Transverse colon (tissue), 4 donors: ENCODE results near the gene TAPBPL. TPM values are rescaled to one million over a fixed set of nuclear protein-coding genes. Genes with fewer than 3 reads are reported as not detected.
A peak's percentile ranks its signal among the peaks of the same experiment; 100 is the strongest.
"Not testable (repeated sequence)": the region's sequence is repeated elsewhere in the genome, so short reads cannot be mapped to it uniquely, and the experiment has no call there.

ENCODE experiments used
- DNase-seq: peaks from one replicate; pipeline ENCODE4 v3.0.0-alpha.2; 2019
- H3K27ac ChIP-seq, 4 donors: fragments of 200-600 bp; sonication (generic); 2 replicates each; pipeline ENCODE4 v1.5.1; 2016 to 2018; ENCODE audit warnings: inconsistent platforms in 4 of 4
- H3K27me3 ChIP-seq: fragments of 200-600 bp; sonication (generic); 2 replicates; pipeline ENCODE4 v1.5.1; 2017; ENCODE audit warnings: inconsistent platforms
- H3K36me3 ChIP-seq, 4 donors: fragments of 200-600 bp; sonication (generic); 2 replicates each; pipeline ENCODE4 v1.5.1; 2017 to 2019; ENCODE audit warnings: inconsistent platforms in 4 of 4
- H3K4me1 ChIP-seq, 4 donors: fragments of 200-600 bp; sonication (generic); 2 replicates each; pipeline ENCODE4 v1.5.1; 2017 to 2020; ENCODE audit warnings: inconsistent platforms in 4 of 4
- H3K4me3 ChIP-seq, 4 donors: fragments of 200-600 bp; sonication (generic); 1 replicate in 1 of 4; 2 replicates in 3 of 4; pipeline versions ENCODE4 v1.5.1 to v1.6.1; 2017 to 2019; ENCODE audit warnings: inconsistent platforms in 4 of 4
- H3K9me3 ChIP-seq, 2 donors: fragments of 200-600 bp; sonication (generic); 2 replicates each; pipeline ENCODE4 v1.5.1; 2017 to 2019; ENCODE audit warnings: inconsistent platforms in 2 of 2
- EP300 ChIP-seq: sonication (generic); formaldehyde crosslinking; IDR thresholded peaks from one replicate; pipeline ENCODE4 v1.6.1; 2017; ENCODE audit warnings: antibody characterized with exemption, low read depth
- POLR2A ChIP-seq: fragments of 450-650 bp; IDR thresholded peaks from one replicate; pipeline ENCODE4 v1.6.1; 2016; ENCODE audit warnings: antibody characterized with exemption, mild to moderate bottlenecking, moderate library complexity
- POLR2AphosphoS5 ChIP-seq, 3 donors: sonication (generic); formaldehyde crosslinking; IDR thresholded peaks; one replicate each; pipeline ENCODE4 v1.6.1; 2016; ENCODE audit warnings: antibody characterized with exemption in 3 of 3
- WGBS, 2 donors: methylation state at CpG; one replicate each; pipeline ENCODE4 v1.1.5; 2018; ENCODE audit warnings: low coverage in 1 of 2; 5-methylcytosine and 5-hydroxymethylcytosine counted together
- in situ Hi-C, 4 donors: fragments of 200-750 bp; cut with MboI; loops; one replicate each; pipeline versions ENCODE4 v1.15.0 to v1.15.1; 2017; ENCODE audit warnings: low sequenced_read_pairs in 3 of 4, low pct_ligation_motif_present in 1 of 4, low pct_unique_long_range_greater_than_20kb in 1 of 4
- intact Hi-C: fragments of 100-400 bp; cut with DNase I; formaldehyde crosslinking; loops from one replicate; pipeline ENCODE4 v1.15.1; 2023; ENCODE audit warnings: low total_unique reads
- total RNA-seq, 4 donors: library from RNA; depleted of rRNA; stranded (reverse); fragments of >200 nt; gene quantifications; one replicate each; pipeline ENCODE4 v1.1.0, GENCODE V29; 2016
- TF ChIP-seq, protein P1 (sequence below), 5 experiments: fragments of 200-600 bp in 3 of 5; fragments of 450-650 bp in 2 of 5; sonication (generic) in 3 of 5; IDR thresholded peaks; 1 replicate in 2 of 5; 2 replicates in 3 of 5; pipeline ENCODE4 v1.5.1; 2016 to 2017; ENCODE audit warnings: antibody characterized with exemption in 5 of 5, inconsistent platforms in 3 of 5, mild to moderate bottlenecking in 2 of 5, moderate library complexity in 1 of 5

Gene TAPBPL
- total RNA-seq, 4 donors from 2014 or later, result 47.6 to 99.1 (median 79.3) TPM

DNA sequence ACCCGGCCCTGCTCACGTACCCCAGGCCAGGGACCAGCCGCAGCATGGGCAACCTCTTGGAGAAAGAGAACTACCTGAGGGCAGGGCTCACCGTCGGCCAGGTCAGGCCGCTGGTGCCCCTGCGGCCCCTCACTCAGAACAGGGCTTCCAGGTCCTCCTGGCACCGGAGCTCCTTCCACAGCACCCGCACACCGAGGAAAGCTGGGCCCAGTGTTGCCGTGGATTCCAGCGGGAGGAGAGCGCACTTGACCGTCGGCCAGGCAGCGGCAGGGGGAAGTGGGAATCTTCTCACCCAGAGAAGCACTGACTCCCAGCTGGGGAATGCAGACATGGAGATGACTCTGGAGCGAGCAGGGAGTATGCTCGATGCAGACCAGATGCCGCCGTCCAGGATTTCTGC is 26.6 kb downstream of the TAPBPL start:
- in situ Hi-C loops, result no loop called here

DNA sequence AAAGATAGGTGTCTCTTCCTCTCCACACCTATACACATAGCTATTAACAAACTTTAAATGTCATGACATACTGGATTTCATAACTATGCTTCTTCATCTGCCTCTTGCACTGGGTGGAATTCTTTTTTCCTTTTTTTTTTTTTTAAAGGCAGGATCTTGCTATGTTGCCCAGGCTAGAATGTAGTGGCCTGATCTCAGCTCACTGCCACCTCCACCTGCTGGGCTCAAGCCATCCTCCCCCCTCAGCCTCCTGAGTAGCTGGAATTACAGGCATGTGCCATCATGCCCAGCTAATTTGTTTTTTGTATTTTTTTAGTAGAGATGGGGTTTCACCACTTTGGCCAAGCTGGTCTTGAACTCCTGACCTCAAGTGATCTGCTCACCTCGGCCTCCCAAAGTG is 36.4 kb downstream of the TAPBPL start:
- WGBS, 2 donors, result 67 to 90% methylated on average over 1 of the region's 1 CpG
- Histone ChIP-seq H3K36me3 (no peaks in the 10 kb centered on the region), H3K4me1 (peaks cover 7 to 12% (median 8%) of the 10 kb centered on the region in 4 donors), H3K4me3 (no peak overlapping the region), H3K9me3 (no peaks in the 10 kb centered on the region), H3K27me3 (no peaks in the 10 kb centered on the region), H3K27ac (no peak overlapping the region)
- DNase-seq, result no peak
- in situ Hi-C loops, result no loop called here
- TF ChIP-seq EP300 (no peak), POLR2AphosphoS5 (IDR thresholded peaks at IDR 0.05) (no peak), POLR2A (no peak)
- TF ChIP-seq, protein P1, sequence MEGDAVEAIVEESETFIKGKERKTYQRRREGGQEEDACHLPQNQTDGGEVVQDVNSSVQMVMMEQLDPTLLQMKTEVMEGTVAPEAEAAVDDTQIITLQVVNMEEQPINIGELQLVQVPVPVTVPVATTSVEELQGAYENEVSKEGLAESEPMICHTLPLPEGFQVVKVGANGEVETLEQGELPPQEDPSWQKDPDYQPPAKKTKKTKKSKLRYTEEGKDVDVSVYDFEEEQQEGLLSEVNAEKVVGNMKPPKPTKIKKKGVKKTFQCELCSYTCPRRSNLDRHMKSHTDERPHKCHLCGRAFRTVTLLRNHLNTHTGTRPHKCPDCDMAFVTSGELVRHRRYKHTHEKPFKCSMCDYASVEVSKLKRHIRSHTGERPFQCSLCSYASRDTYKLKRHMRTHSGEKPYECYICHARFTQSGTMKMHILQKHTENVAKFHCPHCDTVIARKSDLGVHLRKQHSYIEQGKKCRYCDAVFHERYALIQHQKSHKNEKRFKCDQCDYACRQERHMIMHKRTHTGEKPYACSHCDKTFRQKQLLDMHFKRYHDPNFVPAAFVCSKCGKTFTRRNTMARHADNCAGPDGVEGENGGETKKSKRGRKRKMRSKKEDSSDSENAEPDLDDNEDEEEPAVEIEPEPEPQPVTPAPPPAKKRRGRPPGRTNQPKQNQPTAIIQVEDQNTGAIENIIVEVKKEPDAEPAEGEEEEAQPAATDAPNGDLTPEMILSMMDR (IDR thresholded peaks at IDR 0.05), result no peak
- intact Hi-C loops, result no loop called here

More for the DNA sequence above, 26.6 kb downstream of the TAPBPL start:
- TF ChIP-seq EP300 (no peak), POLR2A (no peak)
- H3K27me3 ChIP-seq, result no peaks in the 10 kb centered on the region
- intact Hi-C loops, result no loop called here
- H3K9me3 ChIP-seq, result no peaks in the 10 kb centered on the region
- peaks cover 0 to 8% (median 0%) of the 10 kb centered on the region in 4 donors for H3K4me1 ChIP-seq
- no peak overlapping the region for H3K27ac ChIP-seq
- H3K36me3 ChIP-seq, result no peaks in the 10 kb centered on the region
- 74 to 92% methylated on average over 5 to 16 of the region's 20 CpGs for WGBS, 2 donors
- DNase-seq, result no peak
- H3K4me3 ChIP-seq, result no peak overlapping the region

DNA sequence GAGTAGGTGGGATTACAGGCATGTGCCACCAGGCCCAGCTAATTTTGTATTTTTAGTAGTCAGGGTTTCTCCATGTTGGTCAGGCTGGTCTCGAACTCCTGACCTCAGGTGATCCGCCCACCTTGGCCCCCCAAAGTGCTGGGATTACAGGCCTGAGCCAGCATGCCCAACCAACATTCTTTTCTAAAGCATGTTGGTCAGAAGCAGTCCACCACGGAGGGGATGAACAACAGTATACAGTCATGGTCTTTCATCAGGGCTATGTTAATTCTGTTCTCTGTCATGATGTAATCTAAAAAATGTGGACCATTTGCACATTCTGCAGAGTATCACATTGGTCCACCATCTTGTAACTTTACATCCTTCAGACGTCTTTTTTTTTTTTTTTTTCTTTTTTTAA is 37.6 kb downstream of the TAPBPL start:
- 50 to 75% methylated on average over 3 to 4 of the region's 4 CpGs for WGBS, 2 donors
- peaks cover 8 to 14% (median 10%) of the 10 kb centered on the region in 4 donors for H3K4me1 ChIP-seq
- no peaks in the 10 kb centered on the region for H3K27me3 ChIP-seq
- no peak overlapping the region for H3K27ac ChIP-seq
- H3K9me3 ChIP-seq, result no peaks in the 10 kb centered on the region
- H3K36me3 ChIP-seq, result no peaks in the 10 kb centered on the region
- TF ChIP-seq, protein P1 (IDR thresholded peaks at IDR 0.05), result no peak
- no peak for TF ChIP-seq EP300
- no peak for TF ChIP-seq POLR2A
- no peak for TF ChIP-seq POLR2AphosphoS5 (IDR thresholded peaks at IDR 0.05)
- DNase-seq, result no peak
- in situ Hi-C loops (no loop called here), intact Hi-C loops (no loop called here)
- no peak overlapping the region for H3K4me3 ChIP-seq

DNA sequence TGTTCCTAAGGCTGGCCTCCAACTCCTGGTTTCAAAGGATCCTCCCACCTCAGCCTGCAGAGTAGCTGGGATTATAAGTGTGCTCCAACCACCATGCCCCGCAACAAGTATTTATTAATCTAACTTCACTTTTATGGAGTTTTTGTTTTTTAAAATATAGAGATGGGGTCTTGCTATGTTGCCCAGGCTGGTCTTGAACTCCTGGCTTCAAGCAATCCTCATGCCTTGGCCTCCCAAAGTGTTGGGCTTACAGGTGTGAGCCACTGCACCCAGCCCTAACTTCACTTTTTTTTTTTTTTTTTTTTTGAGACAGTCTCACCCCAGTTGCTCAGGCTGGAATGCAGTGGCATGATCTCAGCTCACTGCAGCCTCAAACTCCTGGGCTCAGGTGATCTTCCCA is 38.8 kb downstream of the TAPBPL start:
- intact Hi-C loops, H3K27me3 ChIP-seq, H3K4me3 ChIP-seq, in situ Hi-C loops, DNase-seq, H3K36me3 ChIP-seq, H3K9me3 ChIP-seq, H3K27ac ChIP-seq: not testable (repeated sequence)
- 100% methylated on average over 1 of the region's 1 CpG for WGBS, 2 donors
- peaks cover 13 to 27% (median 22%) of the 10 kb centered on the region in 4 donors for H3K4me1 ChIP-seq

DNA sequence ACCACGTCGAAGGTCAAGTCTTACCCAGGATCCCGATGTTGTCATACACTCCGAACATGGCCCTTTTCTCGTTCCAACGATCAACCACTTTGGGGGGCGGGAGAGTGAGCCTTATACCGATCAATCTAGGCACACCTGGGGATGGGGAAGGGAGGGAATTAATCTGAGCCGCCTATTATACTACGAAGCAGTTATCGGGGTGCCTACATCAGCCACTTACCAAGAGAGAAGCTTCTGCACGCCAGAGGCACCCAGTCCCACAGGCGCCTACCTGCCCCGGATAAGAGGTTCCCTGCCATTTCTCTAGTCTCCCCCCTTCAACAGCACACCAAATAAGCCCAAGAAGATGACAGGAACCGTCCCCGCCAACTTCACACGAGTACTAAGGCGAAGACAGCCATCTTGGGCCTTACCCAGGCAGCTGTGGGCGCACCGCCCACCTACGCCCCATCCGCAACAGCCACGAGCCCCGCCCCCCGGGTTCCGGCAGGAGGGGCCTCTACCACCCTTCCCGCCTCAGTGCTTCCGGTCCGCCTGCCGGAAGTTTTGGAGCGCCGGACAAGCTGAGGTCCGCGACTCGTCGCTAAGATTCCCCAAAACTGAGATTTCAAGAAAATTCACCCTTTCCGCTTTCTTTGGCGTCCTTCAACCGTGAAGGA is 41.1 kb downstream of the TAPBPL start, which contains the start of gene MRPL51:
MRPL51 (minus strand) TSS at position 425 of the 659 bp plus-strand sequence; CDS start at position 299, 126 bp downstream.
- Histone ChIP-seq H3K36me3 (no peaks in the 10 kb centered on the region), H3K27ac (peak within 1 kb of the TSS; percentile 97 to 99 (median 98)), H3K27me3 (no peaks in the 10 kb centered on the region), H3K4me3 (peak within 1 kb of the TSS; percentile 52 to 87 (median 70)), H3K4me1 (peaks cover 13 to 27% (median 22%) of the 10 kb centered on the region in 4 donors), H3K9me3 (no peaks in the 10 kb centered on the region)
- in situ Hi-C loops, result no loop called here
- intact Hi-C loops, result no loop called here
- TF ChIP-seq, protein P1 (IDR thresholded peaks at IDR 0.05), result no peak
- TF ChIP-seq POLR2A, result peak; percentile 93
- no peak for TF ChIP-seq EP300
- peak; percentile 79 to 94 (median 91) for TF ChIP-seq POLR2AphosphoS5 (IDR thresholded peaks at IDR 0.05)
- DNase-seq, result peak; percentile 98
- 0 to 1% methylated on average over 3 to 35 of the region's 39 CpGs for WGBS, 2 donors
